ENCODE measurements around the gene VPS4B. TPM values are rescaled to one million over a fixed set of nuclear protein-coding genes. Genes with fewer than 3 reads are reported as not detected.

Gene VPS4B
- total and polyA plus RNA-seq, 2 of the 8 experiments (the other 6 are each of a cell fraction or from before 2014, with no cell fraction given) = 7.2 to 45.3 TPM

- TF ChIP-seq RAD21 (IDR thresholded peaks at IDR 0.05 in 1 of 2, conservative IDR thresholded peaks at IDR 0.05 in 1 of 2; ENCODE audit: low read depth in 2 of 2, low read length in 2 of 2) = no peak
- TF ChIP-seq RFX5 (IDR thresholded peaks at IDR 0.05; ENCODE audit: borderline replicate concordance, low read depth, low read length) = no peak
- no peak for TF ChIP-seq CBX8 (IDR thresholded peaks at IDR 0.05; ENCODE audit: borderline replicate concordance, low read depth, low read length)
- TF ChIP-seq MAFK (IDR thresholded peaks at IDR 0.05; ENCODE audit: low read depth, low read length) = no peak
- no peak for TF ChIP-seq TBP (IDR thresholded peaks at IDR 0.05; ENCODE audit: low read depth, low read length)
Measured at GRCh38 chr18:63438181-63438580, 15.9 kb upstream of the VPS4B start (continued).

Measured in H1 (cell line).